Neuronal stem cell (in vitro differentiated cells): ENCODE results near the gene ACVR1B.

Experiments used
- DNase-seq: peaks from one replicate; pipeline ENCODE4 v3.0.0-alpha.2; 2013; ENCODE audit warnings: low spot score
- H2AFZ ChIP-seq: one replicate; pipeline ENCODE4 v1.6.1; 2013; ENCODE audit warnings: mild to moderate bottlenecking, low read length, inconsistent platforms
- H2AK5ac ChIP-seq: 2 replicates; pipeline ENCODE4 v1.6.1; 2013; ENCODE audit warnings: low read depth, mild to moderate bottlenecking, inconsistent platforms, low read length, moderate library complexity, mixed read lengths
- H2BK120ac ChIP-seq: 2 replicates; pipeline ENCODE4 v1.6.1; 2013; ENCODE audit warnings: low read depth, mild to moderate bottlenecking, inconsistent platforms, low read length, moderate library complexity, mixed read lengths
- H2BK12ac ChIP-seq: one replicate; pipeline ENCODE4 v1.6.1; 2013; ENCODE audit warnings: low read length, inconsistent platforms
- H2BK15ac ChIP-seq: 2 replicates; pipeline ENCODE4 v1.6.1; 2013; ENCODE audit warnings: mild to moderate bottlenecking, low read length, inconsistent platforms, mixed read lengths
- H2BK5ac ChIP-seq: one replicate; pipeline ENCODE4 v1.6.1; 2013; ENCODE audit warnings: inconsistent platforms, mild to moderate bottlenecking, low read length, moderate library complexity
- H3K14ac ChIP-seq: one replicate; pipeline ENCODE4 v1.6.1; 2013; ENCODE audit warnings: low read length, inconsistent platforms
- H3K18ac ChIP-seq: 2 replicates; pipeline ENCODE4 v1.6.1; 2013; ENCODE audit warnings: low read length, inconsistent platforms
- H3K23ac ChIP-seq: 2 replicates; pipeline ENCODE4 v1.6.1; 2013; ENCODE audit warnings: low read depth, mild to moderate bottlenecking, mixed read lengths, low read length, inconsistent platforms; ENCODE audit not compliant: poor library complexity
- H3K27ac ChIP-seq: replicated peaks from 3 replicates; pipeline ENCODE4 v1.5.1; 2013; ENCODE audit warnings: low read length, inconsistent platforms
- H3K27me3 ChIP-seq, 3 experiments: 2 replicates each; pipeline ENCODE4 v1.6.1; 2013; ENCODE audit warnings: low read length in 3 of 3, mild to moderate bottlenecking in 2 of 3, inconsistent platforms in 1 of 3, low read depth in 1 of 3, mixed read lengths in 1 of 3, moderate library complexity in 1 of 3; ENCODE audit not compliant: control insufficient read depth in 3 of 3, insufficient read depth in 3 of 3
- H3K36me3 ChIP-seq, 2 donors: replicated peaks in 1 of 2; 2 replicates each; pipeline ENCODE4 v1.6.1; 2013; ENCODE audit warnings: low read length in 2 of 2; ENCODE audit not compliant: control insufficient read depth in 2 of 2, insufficient read depth in 2 of 2
- H3K4ac ChIP-seq: 2 replicates; pipeline ENCODE4 v1.6.1; 2013; ENCODE audit warnings: inconsistent platforms, mild to moderate bottlenecking, low read length, moderate library complexity
- H3K4me1 ChIP-seq, 2 donors: 1 replicate in 1 of 2; 2 replicates in 1 of 2; pipeline ENCODE4 v1.6.1; 2013; ENCODE audit warnings: low read length in 2 of 2, low read depth in 1 of 2; ENCODE audit not compliant: control insufficient read depth in 2 of 2, insufficient read depth in 1 of 2
- H3K4me2 ChIP-seq: one replicate; pipeline ENCODE4 v1.6.1; 2013; ENCODE audit warnings: mild to moderate bottlenecking, low read length, inconsistent platforms; ENCODE audit not compliant: insufficient read depth, poor library complexity, severe bottlenecking
- H3K4me3 ChIP-seq, 2 donors: 2 replicates each; pipeline ENCODE4 v1.5.1; 2013; ENCODE audit warnings: low read length in 2 of 2, mild to moderate bottlenecking in 2 of 2, inconsistent platforms in 1 of 2, moderate library complexity in 1 of 2
- H3K79me1 ChIP-seq: one replicate; pipeline ENCODE4 v1.6.1; 2013; ENCODE audit warnings: low read depth, mild to moderate bottlenecking, inconsistent platforms, low read length, moderate library complexity
- H3K9ac ChIP-seq: one replicate; pipeline ENCODE4 v1.6.1; 2013; ENCODE audit warnings: mild to moderate bottlenecking, low read depth, low read length, inconsistent platforms; ENCODE audit not compliant: poor library complexity
- H3K9me3 ChIP-seq, 2 donors: replicated peaks in 1 of 2; 2 replicates each; pipeline versions ENCODE3 to v1.6.1; 2013; ENCODE audit warnings: low read length in 2 of 2, mild to moderate bottlenecking in 2 of 2, inconsistent platforms in 1 of 2, low read depth in 1 of 2, mixed read lengths in 1 of 2, moderate library complexity in 1 of 2; ENCODE audit not compliant: control insufficient read depth in 2 of 2, insufficient read depth in 1 of 2
- H4K8ac ChIP-seq: one replicate; pipeline ENCODE4 v1.6.1; 2013; ENCODE audit warnings: low read depth, mild to moderate bottlenecking, inconsistent platforms, low read length, moderate library complexity
- H4K91ac ChIP-seq: one replicate; pipeline ENCODE4 v1.6.1; 2013; ENCODE audit warnings: low read length, low read depth, mild to moderate bottlenecking, inconsistent platforms; ENCODE audit not compliant: poor library complexity
- WGBS, 2 donors: extraction: QIAGEN DNeasy Blood & Tissue Kit; methylation state at CpG; one replicate each; pipeline ENCODE4 v1.1.7; 2013; ENCODE audit warnings: missing lambda C conversion rate in 2 of 2, mixed read lengths in 1 of 2; ENCODE audit not compliant: insufficient read length in 2 of 2, insufficient replicate concordance in 1 of 2; ENCODE audit errors: extremely low coverage in 2 of 2; 5-methylcytosine and 5-hydroxymethylcytosine counted together

Gene ACVR1B

GRCh38 chr12:51920046-51920445 is 31.5 kb upstream of the ACVR1B start:
- Histone ChIP-seq H3K36me3 (no peaks in the 10 kb centered on the region), H4K91ac (no peak overlapping the region)

GRCh38 chr12:51921017-51921725 is 30.3 kb upstream of the ACVR1B start:
- Histone ChIP-seq H3K23ac (peak overlapping the region; percentile 18), H3K4me3 (no peak overlapping the region), H3K18ac (peak overlapping the region; percentile 81), H3K14ac (no peak overlapping the region), H2BK120ac (no peak overlapping the region), H3K9ac (no peak overlapping the region), H3K27me3 (peaks cover 0 to 48% (median 2%) of the 10 kb centered on the region in 3 experiments), H2AK5ac (no peak overlapping the region), H2BK5ac (no peak overlapping the region), H2BK12ac (peak overlapping the region; percentile 16), H2BK15ac (no peak overlapping the region), H3K27ac (no peak overlapping the region), H3K9me3 (no peaks in the 10 kb centered on the region), H3K79me1 (no peaks in the 10 kb centered on the region), H4K91ac (no peak overlapping the region), H3K4me1 (peaks cover 6 to 11% of the 10 kb centered on the region in 2 donors), H3K4me2 (no peak overlapping the region), H3K4ac (peak overlapping the region; percentile 91), H2AFZ (peak overlapping the region; percentile 21), H4K8ac (no peak overlapping the region), H3K36me3 (no peaks in the 10 kb centered on the region)
- no CpG with 5 or more reads among the region's 7 CpGs for WGBS, 2 donors
- peak; percentile 36 for DNase-seq

More at GRCh38 chr12:51920046-51920445, 31.5 kb upstream of the ACVR1B start:
- no peak overlapping the region for H2AK5ac ChIP-seq
- H3K27ac ChIP-seq = no peak overlapping the region
- no peak overlapping the region for H2BK12ac ChIP-seq
- no peak overlapping the region for H2BK120ac ChIP-seq
- WGBS, 2 donors = no CpG with 5 or more reads among the region's 2 CpGs
- H3K79me1 ChIP-seq = no peaks in the 10 kb centered on the region
- H3K18ac ChIP-seq = peak overlapping the region; percentile 35
- peaks cover 6 to 11% of the 10 kb centered on the region in 2 donors for H3K4me1 ChIP-seq
- no peak overlapping the region for H2BK15ac ChIP-seq
- no peak for DNase-seq
- H3K4ac ChIP-seq = no peak overlapping the region
- no peak overlapping the region for H3K4me3 ChIP-seq
- no peak overlapping the region for H2AFZ ChIP-seq
- H3K27me3 ChIP-seq = peaks cover 0 to 43% (median 2%) of the 10 kb centered on the region in 3 experiments
- no peak overlapping the region for H3K14ac ChIP-seq
- H4K8ac ChIP-seq = no peak overlapping the region
- no peak overlapping the region for H2BK5ac ChIP-seq
- H3K23ac ChIP-seq = no peak overlapping the region
- peaks cover 0 to 2% of the 10 kb centered on the region in 2 donors for H3K9me3 ChIP-seq
- no peak overlapping the region for H3K9ac ChIP-seq
- H3K4me2 ChIP-seq = no peak overlapping the region

GRCh38 chr12:51922146-51922545 is 29.4 kb upstream of the ACVR1B start:
- H2BK120ac ChIP-seq = no peak overlapping the region
- H3K9ac ChIP-seq = no peak overlapping the region
- H2AK5ac ChIP-seq = no peak overlapping the region
- no peak overlapping the region for H3K4me2 ChIP-seq
- WGBS, 2 donors = no CpG with 5 or more reads among the region's 2 CpGs
- no peak overlapping the region for H4K91ac ChIP-seq
- no peak overlapping the region for H3K23ac ChIP-seq
- no peak overlapping the region for H2BK12ac ChIP-seq
- peak overlapping the region; percentile 8 for H2BK15ac ChIP-seq
- H3K9me3 ChIP-seq = no peaks in the 10 kb centered on the region
- no peak overlapping the region for H2AFZ ChIP-seq
- H3K4me1 ChIP-seq = peaks cover 6 to 11% of the 10 kb centered on the region in 2 donors
- H3K14ac ChIP-seq = no peak overlapping the region
- no peak for DNase-seq
- H3K4ac ChIP-seq = no peak overlapping the region
- peaks cover 0 to 51% (median 2%) of the 10 kb centered on the region in 3 experiments for H3K27me3 ChIP-seq
- H3K18ac ChIP-seq = no peak overlapping the region
- no peak overlapping the region for H3K4me3 ChIP-seq
- H2BK5ac ChIP-seq = peak overlapping the region; percentile 62
- H3K79me1 ChIP-seq = no peaks in the 10 kb centered on the region
- H3K36me3 ChIP-seq = no peaks in the 10 kb centered on the region
- no peak overlapping the region for H3K27ac ChIP-seq
- H4K8ac ChIP-seq = no peak overlapping the region

DNA sequence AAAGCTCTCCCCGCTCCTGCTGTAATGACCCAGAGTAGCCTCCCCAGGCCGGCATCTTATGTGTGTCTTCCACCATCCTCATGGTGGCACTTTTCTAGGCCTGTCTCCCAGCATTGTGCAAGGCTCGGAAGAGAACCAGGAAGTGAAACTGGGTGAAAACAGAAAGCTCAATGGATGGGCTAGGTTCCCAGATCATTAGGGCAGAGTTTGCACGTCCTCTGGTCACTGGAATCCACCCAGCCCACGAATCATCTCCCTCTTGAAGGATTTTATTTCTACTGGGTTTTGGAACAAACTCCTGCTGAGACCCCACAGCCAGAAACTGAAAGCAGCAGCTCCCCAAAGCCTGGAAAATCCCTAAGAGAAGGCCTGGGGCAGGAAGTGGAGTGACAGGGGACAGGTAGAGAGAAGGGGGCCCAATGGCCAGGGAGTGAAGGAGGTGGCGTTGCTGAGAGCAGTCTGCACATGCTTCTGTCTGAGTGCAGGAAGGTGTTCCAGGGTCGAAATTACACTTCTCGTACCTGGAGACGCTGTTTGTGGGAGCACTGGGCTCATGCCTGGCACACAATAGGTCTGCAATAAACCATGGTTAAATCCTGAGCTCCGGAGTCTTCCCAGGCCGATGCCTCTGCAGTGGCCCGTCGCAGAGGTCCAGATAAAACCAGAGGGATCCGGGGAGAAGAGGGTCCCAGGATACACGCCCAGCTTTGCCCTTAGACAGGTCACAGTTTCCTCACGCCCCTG is 28.6 kb upstream of the ACVR1B start:
- no CpG with 5 or more reads among the region's 16 CpGs for WGBS, 2 donors
- H2BK15ac ChIP-seq = no peak overlapping the region
- no peak overlapping the region for H3K4me3 ChIP-seq
- H3K36me3 ChIP-seq = no peaks in the 10 kb centered on the region
- no peak overlapping the region for H3K14ac ChIP-seq
- H3K23ac ChIP-seq = no peak overlapping the region
- peak overlapping the region; percentile 62 for H2BK5ac ChIP-seq
- no peak overlapping the region for H3K4ac ChIP-seq
- H3K27ac ChIP-seq = no peak overlapping the region
- peaks cover 6 to 11% of the 10 kb centered on the region in 2 donors for H3K4me1 ChIP-seq
- no peak overlapping the region for H4K8ac ChIP-seq
- H3K9ac ChIP-seq = no peak overlapping the region
- H3K9me3 ChIP-seq = no peaks in the 10 kb centered on the region
- peak overlapping the region; percentile 62 for H2BK120ac ChIP-seq
- DNase-seq = no peak
- peak overlapping the region; percentile 70 for H2AK5ac ChIP-seq
- no peak overlapping the region for H3K4me2 ChIP-seq
- H3K79me1 ChIP-seq = no peaks in the 10 kb centered on the region
- peaks cover 0 to 48% (median 2%) of the 10 kb centered on the region in 3 experiments for H3K27me3 ChIP-seq
- peak overlapping the region; percentile 7 for H2AFZ ChIP-seq
- peak overlapping the region; percentile 86 for H3K18ac ChIP-seq
- H2BK12ac ChIP-seq = peak overlapping the region; percentile 65
- peak overlapping the region; percentile 23 for H4K91ac ChIP-seq
